MCF 10A (cell line): ENCODE data around the gene NEURL1. TPM values are rescaled to one million over a fixed set of nuclear protein-coding genes. Genes with fewer than 3 reads are reported as not detected.
"Not testable (repeated sequence)": the region's sequence is repeated elsewhere in the genome, so short reads cannot be mapped to it uniquely, and the experiment has no call there.

Experiments
- BruUV-seq: library from RNA; stranded (reverse); fragments of 400-500 nt; replicated peaks from 2 replicates; lab custom pipeline; 2021; lab: Mats Ljungman, UMichigan
- CTCF ChIA-PET: fragments of 300-600 bp; sonication (Branson Sonifier 250); formaldehyde crosslinking; extraction: SDS; loops from one replicate; lab custom pipeline; 2021; ENCODE audit warnings: antibody characterized with exemption, inconsistent platforms; lab: Yijun Ruan, JAX
- POLR2A ChIA-PET: fragments of 300-600, 350-650 bp; sonication (Branson Sonifier 250); formaldehyde crosslinking; extraction: SDS; loops from one replicate; lab custom pipeline; 2020; ENCODE audit warnings: antibody characterized with exemption, inconsistent platforms; lab: Yijun Ruan, JAX
- DNase-seq: peaks from one replicate; pipeline ENCODE4 v3.0.0-alpha.2; 2018; ENCODE audit not compliant: unreplicated experiment
- H3K27ac Mint-ChIP-seq: one replicate; pipeline ENCODE4 v1.8.0; 2022; ENCODE audit warnings: mild to moderate bottlenecking, low read depth, mixed read lengths; ENCODE audit not compliant: unreplicated experiment
- H3K27me3 Mint-ChIP-seq: one replicate; pipeline ENCODE4 v1.8.0; 2022; ENCODE audit warnings: mixed read lengths; ENCODE audit not compliant: insufficient read depth, unreplicated experiment
- H3K36me3 Mint-ChIP-seq: one replicate; pipeline ENCODE4 v1.8.0; 2022; ENCODE audit warnings: mild to moderate bottlenecking, moderate library complexity, mixed read lengths; ENCODE audit not compliant: insufficient read depth, unreplicated experiment
- H3K4me1 Mint-ChIP-seq: one replicate; pipeline ENCODE4 v1.8.0; 2022; ENCODE audit warnings: mixed read lengths; ENCODE audit not compliant: insufficient read depth, unreplicated experiment
- H3K4me3 Mint-ChIP-seq: one replicate; pipeline ENCODE4 v1.8.0; 2022; ENCODE audit warnings: mild to moderate bottlenecking, moderate library complexity, mixed read lengths; ENCODE audit not compliant: unreplicated experiment
- H3K9me3 Mint-ChIP-seq: one replicate; pipeline ENCODE4 v1.8.0; 2022; ENCODE audit warnings: mixed read lengths; ENCODE audit not compliant: unreplicated experiment
- CTCF ChIP-seq: fragments of 200-600 bp; IDR thresholded peaks from one replicate; pipeline ENCODE4 v1.8.0; 2022; ENCODE audit warnings: antibody characterized with exemption, mild to moderate bottlenecking; ENCODE audit not compliant: unreplicated experiment
- intact Hi-C: fragments of 100-400 bp; cut with micrococcal nuclease; formaldehyde crosslinking; loops from 2 replicates; pipeline ENCODE4 v1.14.1; 2022
- total RNA-seq: library from RNA; stranded (reverse); gene quantifications from 2 replicates; pipeline ENCODE4 v1.2.3, GENCODE V29; 2022

NEURL1 gene
- total RNA-seq, 1 experiment from 2014 or later = not detected

GRCh38 chr10:103517234-103518085, 24.0 kb downstream of the NEURL1 start:
- Mint-ChIP-seq H3K9me3 (no peaks in the 10 kb centered on the region), H3K4me3 (no peak overlapping the region), H3K27me3 (no peaks in the 10 kb centered on the region), H3K27ac (no peak overlapping the region), H3K4me1 (peaks cover 9% of the 10 kb centered on the region), H3K36me3 (no peaks in the 10 kb centered on the region)
- no peak for TF ChIP-seq CTCF
- intact Hi-C loops = no loop called here
- CTCF ChIA-PET = no interaction called here
- POLR2A ChIA-PET = interaction anchor here (0.5 kb wide), 1 partner anchor 12 kb away, joined by 3 read pairs; no protein-coding TSS in a partner anchor
- no peak for DNase-seq
- BruUV-seq = no TSS peak

- no peak for TF ChIP-seq CTCF
- Mint-ChIP-seq H3K27ac (no peak overlapping the region), H3K9me3 (no peaks in the 10 kb centered on the region), H3K27me3 (no peaks in the 10 kb centered on the region), H3K4me1 (peaks cover 9% of the 10 kb centered on the region), H3K36me3 (no peaks in the 10 kb centered on the region), H3K4me3 (no peak overlapping the region)
- ChIA-PET POLR2A (no interaction called here), CTCF (no interaction called here)
- BruUV-seq = no TSS peak
- intact Hi-C loops = no loop called here
- DNase-seq = no peak
Measured at GRCh38 chr10:103519798-103520197, 26.3 kb downstream of the NEURL1 start.

- H3K4me3 Mint-ChIP-seq, H3K27ac Mint-ChIP-seq, CTCF ChIA-PET, H3K27me3 Mint-ChIP-seq, DNase-seq, BruUV-seq, H3K9me3 Mint-ChIP-seq, POLR2A ChIA-PET, H3K4me1 Mint-ChIP-seq, H3K36me3 Mint-ChIP-seq, intact Hi-C loops: not testable (repeated sequence)
Measured at GRCh38 chr10:103522006-103522405, 28.5 kb downstream of the NEURL1 start.

- POLR2A ChIA-PET = no interaction called here
- intact Hi-C loops = no loop called here
- DNase-seq = no peak
- Mint-ChIP-seq H3K4me3 (no peak overlapping the region), H3K4me1 (peaks cover 9% of the 10 kb centered on the region), H3K27ac (no peak overlapping the region), H3K36me3 (no peaks in the 10 kb centered on the region), H3K9me3 (no peaks in the 10 kb centered on the region), H3K27me3 (no peaks in the 10 kb centered on the region)
- no peak for TF ChIP-seq CTCF
- BruUV-seq = no TSS peak
- CTCF ChIA-PET = interaction anchor here (0.7 kb wide), 1 partner anchor 41 kb away, joined by 4 read pairs; no protein-coding TSS in a partner anchor
Measured at GRCh38 chr10:103523683-103524082, 30.2 kb downstream of the NEURL1 start.
